HG03354 (cell line): ENCODE data around the gene ACTA2.

Experiments
- ATAC-seq: cut with Tn5 transposase; IDR thresholded peaks from one replicate; pipeline ENCODE4 v1.9.1; 2021; ENCODE audit warnings: mild to moderate bottlenecking; ENCODE audit not compliant: unreplicated experiment, poor library complexity, severe bottlenecking

Gene ACTA2

DNA sequence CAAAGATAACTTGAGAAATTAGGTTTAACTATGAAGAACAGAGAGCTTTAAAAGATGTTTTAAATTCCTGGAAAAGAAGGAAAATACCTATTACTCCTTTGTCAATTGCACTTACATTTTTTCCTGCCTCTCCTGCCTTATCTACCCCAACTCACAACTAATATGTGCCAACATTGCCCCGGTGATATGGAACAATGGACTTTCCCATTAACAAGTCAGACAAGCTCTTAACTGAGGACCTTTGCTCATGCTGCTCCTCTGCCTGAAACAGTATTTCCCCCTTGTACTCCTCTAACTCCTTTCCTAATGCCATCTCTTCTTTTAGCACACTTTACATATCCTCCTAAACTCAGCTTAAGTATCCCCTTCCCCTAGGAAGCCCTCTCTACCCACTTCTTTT is 4.8 kb upstream of the ACTA2 start:
- no peak for ATAC-seq

DNA sequence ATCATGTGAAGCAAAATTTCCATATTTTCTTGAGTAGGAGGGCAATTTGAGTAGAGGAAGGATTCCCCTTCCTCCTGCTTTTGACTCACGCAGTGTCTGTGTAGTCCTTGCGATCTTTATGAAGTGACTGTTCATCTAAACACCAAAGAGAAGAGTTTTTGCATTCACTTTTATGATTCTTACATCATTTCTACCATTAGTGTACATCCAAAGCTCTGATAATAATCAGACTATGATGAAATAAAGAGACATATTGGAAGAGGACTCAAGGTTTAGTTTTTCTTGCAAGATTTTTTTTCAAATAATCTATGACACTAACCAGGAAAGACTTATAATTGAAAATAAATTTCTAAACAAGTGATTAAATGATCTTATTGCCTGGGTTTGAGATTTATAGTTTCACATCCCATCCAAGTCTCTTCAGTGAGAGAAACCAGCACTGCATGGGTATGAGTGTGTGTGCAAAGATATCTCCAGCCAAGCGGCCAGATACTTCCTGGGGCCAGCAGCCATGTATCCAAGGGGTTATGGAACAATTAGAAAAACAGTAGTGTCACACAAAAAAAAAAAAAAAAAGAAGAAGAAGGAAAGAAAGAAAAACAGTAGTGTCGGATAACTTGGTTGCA is 2.0 kb upstream of the ACTA2 start:
- ATAC-seq = no peak

DNA sequence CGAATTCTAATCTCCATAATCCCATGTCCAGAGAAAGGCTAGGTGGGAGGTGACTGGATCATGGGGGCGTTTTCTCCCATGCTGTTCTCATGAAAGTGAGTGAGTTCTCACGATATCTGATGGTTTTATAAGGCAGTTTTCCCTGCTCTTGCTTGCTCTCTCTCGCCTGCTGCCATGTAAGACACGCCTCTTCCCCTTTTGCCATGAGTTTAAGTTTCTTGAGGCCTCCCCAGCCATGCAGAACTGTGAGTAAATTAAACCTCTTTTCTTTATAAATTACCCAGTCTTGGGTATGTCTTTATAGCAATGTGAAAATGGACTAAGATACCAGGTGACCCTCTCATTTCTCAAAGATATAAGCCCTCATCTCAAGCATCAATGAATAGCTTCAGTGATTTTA is 1.1 kb upstream of the ACTA2 start:
- ATAC-seq = no peak

DNA sequence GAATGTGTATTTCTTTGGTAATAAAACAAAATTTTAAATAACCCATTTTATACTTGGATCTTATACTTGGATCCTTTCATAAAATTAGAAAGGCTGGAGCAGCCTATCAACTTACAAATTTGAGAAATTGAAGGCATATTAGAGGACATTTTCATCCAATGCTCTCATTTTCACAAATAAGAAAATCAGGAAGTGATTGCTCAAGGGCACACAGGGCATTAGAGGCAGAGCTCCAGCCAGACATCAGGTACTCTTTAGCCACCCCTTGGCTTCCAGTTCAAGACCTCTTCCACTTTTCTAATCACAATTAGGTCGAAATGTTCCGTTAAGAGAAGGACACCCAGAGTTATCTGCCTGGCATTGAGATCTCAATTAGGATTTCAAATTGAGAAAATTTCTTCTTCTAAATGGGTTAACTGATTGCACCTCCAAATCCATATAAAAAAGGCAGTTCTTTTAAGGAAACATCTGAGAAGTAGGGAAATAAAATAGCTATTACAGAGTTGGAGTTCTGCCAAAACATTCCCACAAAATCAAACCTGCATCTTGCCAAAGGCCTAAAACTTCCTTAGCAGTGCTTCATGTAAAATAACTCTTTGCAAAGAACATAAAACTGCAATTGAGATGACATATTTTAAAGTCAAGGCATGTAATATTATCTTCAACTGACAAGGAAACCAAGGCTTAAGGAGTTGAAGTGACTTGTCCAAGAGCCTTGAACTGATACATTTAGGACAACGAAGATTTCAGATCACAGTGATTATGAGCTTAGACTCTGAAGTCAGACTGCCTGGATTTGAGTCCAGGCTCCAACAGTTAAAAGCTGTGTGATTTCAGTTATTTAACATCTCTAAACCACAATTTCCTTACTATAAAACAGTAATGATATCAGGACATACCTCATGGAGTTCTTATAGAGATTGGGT is 2.4 kb downstream of the ACTA2 start:
- ATAC-seq = no peak

DNA sequence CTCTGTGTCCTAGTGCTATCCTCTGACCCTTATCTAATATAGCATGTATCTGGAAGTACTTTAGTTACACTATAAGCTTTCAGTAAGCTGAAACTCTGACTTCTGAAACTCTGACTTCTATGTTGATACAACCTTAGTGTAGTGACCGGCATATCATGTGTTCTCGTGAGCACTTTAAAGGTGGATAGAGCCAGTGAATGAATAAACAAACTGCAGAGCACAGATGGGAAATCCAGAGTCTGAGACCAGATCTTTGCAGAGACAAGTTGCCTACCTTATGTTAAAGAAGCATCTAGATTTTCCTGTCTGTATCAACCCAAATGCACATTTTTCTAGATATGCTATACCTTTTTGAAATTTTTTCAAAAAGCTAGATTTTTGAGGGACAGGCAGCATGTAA is 3.5 kb downstream of the ACTA2 start:
- no peak for ATAC-seq

DNA sequence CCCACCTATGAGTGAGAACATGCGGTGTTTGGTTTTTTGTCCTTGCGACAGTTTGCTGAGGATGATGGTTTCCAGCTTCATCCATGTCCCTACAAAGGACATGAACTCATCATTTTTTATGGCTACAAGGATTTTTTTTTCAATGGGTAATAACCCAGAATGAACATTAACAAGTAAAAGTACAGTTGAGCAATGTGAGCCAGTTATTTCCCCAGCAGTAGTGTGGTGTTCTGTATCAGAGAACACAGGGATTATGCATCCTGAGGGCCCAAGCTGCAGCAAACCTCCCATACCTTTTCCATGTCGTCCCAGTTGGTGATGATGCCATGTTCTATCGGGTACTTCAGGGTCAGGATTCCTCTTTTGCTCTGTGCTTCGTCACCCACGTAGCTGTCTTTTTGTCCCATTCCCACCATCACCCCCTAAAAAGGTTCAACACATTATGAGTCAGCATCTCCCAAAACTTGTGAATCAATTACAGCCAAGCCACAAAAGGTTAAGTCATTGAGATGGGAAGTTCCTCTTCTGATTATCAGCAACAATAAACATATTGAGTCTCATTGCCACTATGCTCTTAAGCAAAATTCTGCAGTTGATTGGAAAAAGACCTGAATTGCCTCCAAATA is 5.5 kb downstream of the ACTA2 start:
- ATAC-seq = no peak

- ATAC-seq = no peak
Measured at GRCh38 chr10:88946200-88946599, 6.4 kb downstream of the ACTA2 start.

DNA sequence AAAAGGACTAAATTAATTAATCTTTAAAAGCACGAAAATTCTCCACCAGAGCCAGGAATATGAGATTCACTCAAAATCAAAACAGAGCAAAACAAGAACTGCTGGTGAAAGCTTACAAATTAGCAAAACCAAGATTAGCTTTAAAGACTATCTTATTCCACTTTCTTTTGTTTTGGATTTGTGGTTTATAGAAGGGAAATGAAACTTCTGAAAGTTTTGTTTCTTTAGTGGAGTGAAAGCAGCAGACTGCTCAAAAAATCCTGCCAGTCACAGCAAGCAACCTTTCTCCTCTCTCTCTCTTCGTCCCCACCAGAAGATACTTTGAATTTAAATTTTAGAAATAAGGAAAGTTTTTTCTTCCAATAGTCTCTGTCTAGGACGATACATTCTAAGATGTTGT is 7.8 kb downstream of the ACTA2 start:
- ATAC-seq = no peak

DNA sequence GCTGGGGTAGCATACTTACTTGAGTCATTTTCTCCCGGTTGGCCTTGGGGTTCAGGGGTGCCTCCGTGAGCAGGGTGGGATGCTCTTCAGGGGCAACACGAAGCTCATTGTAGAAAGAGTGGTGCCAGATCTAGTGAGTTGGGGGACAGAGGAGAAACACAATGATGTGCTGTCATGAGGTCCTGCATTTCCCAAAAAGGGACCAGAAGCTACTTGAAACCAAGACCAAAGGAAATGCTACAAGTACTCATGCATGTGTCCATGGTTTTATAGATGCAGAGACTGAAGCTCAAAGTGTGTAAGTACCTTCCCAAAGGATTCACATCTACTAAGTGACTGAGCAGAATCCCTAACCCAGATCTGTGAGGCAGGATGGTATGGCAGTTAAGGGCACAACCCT is 8.8 kb downstream of the ACTA2 start:
- ATAC-seq = no peak

- no peak for ATAC-seq
Measured at GRCh38 chr10:88941026-88941425, 11.5 kb downstream of the ACTA2 start.

GRCh38 chr10:88938938-88939337 is 13.6 kb downstream of the ACTA2 start:
- no peak for ATAC-seq

- ATAC-seq = no peak
Measured at GRCh38 chr10:88938039-88938438, 14.5 kb downstream of the ACTA2 start.

- ATAC-seq = no peak
Measured at GRCh38 chr10:88936656-88937055, 15.9 kb downstream of the ACTA2 start.

DNA sequence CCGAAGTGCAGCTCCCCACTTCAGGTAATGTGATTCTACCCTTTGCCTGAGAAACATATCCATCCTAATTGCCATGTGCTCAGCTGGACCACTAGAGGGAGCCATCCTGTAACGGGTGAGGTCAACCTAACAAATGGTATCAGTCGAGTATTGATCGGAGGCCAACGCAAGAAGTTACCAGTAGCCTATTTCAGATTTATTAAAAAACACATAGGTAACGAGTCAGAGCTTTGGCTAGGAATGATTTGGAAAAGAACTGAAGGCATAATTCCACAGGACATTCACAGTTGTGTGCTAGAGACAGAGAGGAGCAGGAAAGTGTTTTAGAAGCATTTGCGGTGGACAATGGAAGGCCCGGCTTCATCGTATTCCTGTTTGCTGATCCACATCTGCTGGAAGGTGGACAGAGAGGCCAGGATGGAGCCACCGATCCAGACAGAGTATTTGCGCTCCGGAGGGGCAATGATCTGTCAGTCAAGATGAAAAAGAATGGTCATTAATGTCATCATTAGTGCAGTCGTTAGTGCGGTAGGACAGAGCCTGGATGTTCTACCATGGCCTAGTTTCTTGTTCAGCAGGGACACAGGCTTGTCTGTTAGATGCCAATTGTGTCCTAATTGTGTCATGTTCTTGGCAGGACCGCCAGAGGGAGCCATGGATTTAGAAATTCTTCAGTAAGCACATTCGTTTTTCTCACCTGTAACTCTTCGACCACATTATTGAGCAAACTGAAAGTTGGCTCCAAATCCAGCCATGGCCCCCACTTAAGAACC is 17.5 kb downstream of the ACTA2 start:
- peak; percentile 60 for ATAC-seq

DNA sequence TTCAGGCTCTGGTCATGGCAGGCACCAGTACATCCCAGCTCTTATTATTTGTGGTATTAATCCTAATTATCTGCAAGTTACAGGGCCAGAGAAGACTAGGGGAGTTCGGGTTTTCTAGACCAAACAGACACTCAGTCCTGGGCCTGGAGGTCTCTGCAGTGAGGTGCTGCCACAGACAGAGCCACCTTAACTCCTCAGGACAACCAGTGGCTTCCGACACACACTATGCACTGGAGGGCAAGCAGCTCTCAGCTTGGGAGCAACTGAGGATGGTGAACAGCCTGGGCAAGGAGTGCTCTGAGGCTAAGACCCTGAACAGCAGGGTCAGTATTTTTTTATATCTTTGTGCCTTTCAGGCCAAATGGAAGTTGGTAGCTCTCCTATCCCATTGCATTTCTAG is 19.0 kb downstream of the ACTA2 start:
- no peak for ATAC-seq

- ATAC-seq = peak; percentile 64
Measured at GRCh38 chr10:88932539-88933256, 19.9 kb downstream of the ACTA2 start.

DNA sequence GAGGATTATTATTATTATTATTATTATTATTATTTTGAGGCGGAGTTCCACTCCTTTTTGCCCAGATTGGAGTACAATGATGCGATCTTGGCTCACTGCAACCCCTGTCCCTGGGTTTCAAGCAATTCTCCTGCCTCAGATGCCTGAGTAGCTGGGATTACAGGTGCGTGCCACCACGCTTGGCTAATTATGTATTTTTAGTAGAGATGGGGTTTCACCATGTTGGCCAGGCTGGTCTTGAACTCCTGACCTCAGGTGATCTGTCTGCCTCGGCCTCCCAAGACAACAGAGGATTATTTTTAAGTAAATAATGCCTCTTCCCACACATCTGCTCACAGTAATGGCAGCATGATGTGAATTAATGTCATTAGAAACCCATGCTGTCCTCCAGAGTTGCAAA is 20.5 kb downstream of the ACTA2 start:
- peak; percentile 2 for ATAC-seq

DNA sequence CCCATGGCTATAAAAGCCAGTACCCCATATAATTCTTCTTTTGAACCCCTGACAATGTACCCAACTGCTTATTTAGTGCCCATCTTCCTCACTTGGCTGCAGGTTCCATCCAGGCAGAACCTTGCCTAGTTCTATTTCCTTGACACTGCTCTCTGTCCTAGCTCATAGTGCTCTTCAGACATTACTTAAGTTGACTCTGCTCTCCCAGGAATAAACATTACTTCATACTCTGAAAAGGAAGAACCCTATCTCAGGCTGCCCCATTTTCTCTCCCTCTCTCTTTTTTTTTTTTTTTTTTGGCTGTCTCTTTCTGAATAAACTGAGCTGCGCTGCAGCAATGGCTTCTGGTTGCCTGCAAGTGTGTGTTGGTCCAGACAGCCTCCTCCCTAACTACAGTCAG is 21.0 kb downstream of the ACTA2 start:
- ATAC-seq = no peak

DNA sequence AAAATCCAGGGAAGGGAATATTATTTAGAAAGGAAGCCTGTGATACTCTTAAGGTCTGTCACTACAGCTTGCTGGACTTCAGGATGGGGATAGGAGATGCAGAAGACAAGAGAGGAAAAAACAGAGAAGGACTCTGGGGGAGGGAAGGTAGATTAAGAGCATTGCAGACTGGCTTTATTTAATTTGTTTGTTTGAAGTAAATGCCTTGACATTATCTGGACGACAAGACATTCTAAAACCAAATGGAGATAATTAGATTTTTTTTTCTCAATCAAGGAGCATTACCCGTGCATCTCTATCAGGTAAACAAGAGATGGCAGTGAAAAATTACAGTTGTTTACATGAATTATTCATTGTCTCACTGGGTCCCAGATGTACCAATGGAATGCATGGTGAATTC is 24.3 kb downstream of the ACTA2 start:
- ATAC-seq = no peak

DNA sequence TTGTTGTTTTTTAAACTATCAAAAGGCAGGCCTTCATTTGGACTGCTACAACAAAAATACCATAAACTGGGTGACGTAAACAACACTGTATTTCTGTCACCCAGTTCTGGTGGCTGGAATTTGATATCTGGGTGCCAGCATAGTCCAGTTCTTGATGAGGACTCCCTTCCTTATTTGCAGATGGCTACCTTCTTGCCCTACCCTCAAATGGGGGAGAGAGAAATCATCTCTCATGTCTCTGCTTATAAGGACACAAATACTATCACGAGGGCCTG is 25.2 kb downstream of the ACTA2 start:
- no peak for ATAC-seq
